Effector memory CD4-positive, alpha-beta T cell (primary cell): Measurements from ENCODE around the gene TMTC4.
"Not testable (repeated sequence)": the region's sequence is repeated elsewhere in the genome, so short reads cannot be mapped to it uniquely, and the experiment has no call there.

ENCODE experiments used
- DNase-seq, 3 donors: peaks; one replicate each; pipeline ENCODE4 v3.0.0-alpha.2; 2020
- H3K27ac ChIP-seq: 2 replicates; pipeline ENCODE4 v1.7.0; 2013; ENCODE audit warnings: mild to moderate bottlenecking, low read length, moderate library complexity; ENCODE audit not compliant: insufficient read depth, poor library complexity, severe bottlenecking
- H3K27me3 ChIP-seq: replicated peaks from 2 replicates; pipeline ENCODE4 v1.7.0; 2013; ENCODE audit warnings: mild to moderate bottlenecking, low read length; ENCODE audit not compliant: insufficient read depth, control insufficient read depth, poor library complexity, severe bottlenecking
- H3K36me3 ChIP-seq: 2 replicates; pipeline ENCODE4 v1.7.0; 2013; ENCODE audit warnings: mild to moderate bottlenecking, low read length, moderate library complexity; ENCODE audit not compliant: control insufficient read depth, insufficient read depth
- H3K4me1 ChIP-seq: 2 replicates; pipeline ENCODE4 v1.7.0; 2013; ENCODE audit warnings: low read length, mild to moderate bottlenecking; ENCODE audit not compliant: control insufficient read depth, insufficient read depth, poor library complexity, severe bottlenecking
- H3K4me3 ChIP-seq: 2 replicates; pipeline ENCODE4 v1.7.0; 2013; ENCODE audit warnings: low read length, low read depth, mild to moderate bottlenecking; ENCODE audit not compliant: insufficient read depth, poor library complexity, severe bottlenecking
- H3K9me3 ChIP-seq: 2 replicates; pipeline ENCODE4 v1.7.0; 2013; ENCODE audit warnings: mild to moderate bottlenecking, low read length, moderate library complexity; ENCODE audit not compliant: control insufficient read depth

The TMTC4 gene

DNA sequence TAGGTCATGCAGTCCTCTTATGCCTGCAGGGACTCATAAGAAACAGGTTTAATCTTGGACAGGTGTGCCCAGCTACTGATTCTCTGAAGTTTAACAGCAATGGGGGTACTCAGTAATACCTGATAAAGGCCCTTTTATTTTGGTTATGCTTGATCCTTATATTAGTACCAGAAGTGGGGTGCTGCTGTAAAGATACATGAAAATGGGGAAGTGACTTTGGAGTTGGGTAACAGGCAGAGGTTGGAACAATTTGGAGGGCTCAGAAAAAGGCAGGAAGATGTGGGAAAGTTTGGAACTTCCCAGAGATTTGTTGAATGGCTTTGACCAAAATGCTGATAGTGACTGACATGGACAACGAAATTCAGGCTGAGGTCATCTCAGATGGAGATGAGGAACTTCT is 14.6 kb upstream of the TMTC4 start:
- no peak overlapping the region for H3K27ac ChIP-seq
- no peaks in the 10 kb centered on the region for H3K4me1 ChIP-seq
- no peaks in the 10 kb centered on the region for H3K36me3 ChIP-seq
- H3K4me3 ChIP-seq, result no peak overlapping the region
- no peak for DNase-seq
- H3K27me3 ChIP-seq, result peaks cover 5% of the 10 kb centered on the region
- H3K9me3 ChIP-seq, result no peaks in the 10 kb centered on the region

- Histone ChIP-seq H3K36me3 (no peaks in the 10 kb centered on the region), H3K9me3 (no peaks in the 10 kb centered on the region), H3K27ac (no peak overlapping the region), H3K4me3 (no peak overlapping the region), H3K4me1 (peaks cover 4% of the 10 kb centered on the region), H3K27me3 (no peaks in the 10 kb centered on the region)
- no peak for DNase-seq
Observed at GRCh38 chr13:100680131-100680530, 5.5 kb upstream of the TMTC4 start.

DNA sequence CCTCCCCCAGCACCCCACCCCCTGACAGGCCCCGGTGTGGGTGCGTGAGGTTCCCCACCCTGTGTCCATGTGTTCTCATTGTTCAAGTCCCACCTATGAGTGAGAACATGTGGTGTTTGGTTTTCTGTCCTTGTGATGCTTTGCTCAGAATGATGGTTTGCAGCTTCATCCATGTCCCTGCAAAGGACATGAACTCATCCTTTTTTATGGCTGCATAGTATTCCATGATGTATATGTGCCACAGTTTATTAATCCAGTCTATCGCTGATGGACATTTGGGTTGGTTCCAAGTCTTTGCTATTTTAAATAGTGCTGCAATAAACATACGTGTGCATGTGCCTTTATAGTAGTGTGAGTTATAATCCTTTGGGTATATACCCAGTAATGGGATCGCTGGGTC is 2.5 kb upstream of the TMTC4 start:
- not testable (repeated sequence) for H3K27ac ChIP-seq, DNase-seq, H3K27me3 ChIP-seq, H3K36me3 ChIP-seq, H3K4me3 ChIP-seq, H3K9me3 ChIP-seq
- H3K4me1 ChIP-seq, result peaks cover 12% of the 10 kb centered on the region

- Histone ChIP-seq H3K9me3 (no peaks in the 10 kb centered on the region), H3K27me3 (no peaks in the 10 kb centered on the region), H3K4me1 (peaks cover 12% of the 10 kb centered on the region), H3K4me3 (peak overlapping the region; percentile 85), H3K27ac (peak overlapping the region; percentile 74), H3K36me3 (no peaks in the 10 kb centered on the region)
- no peak for DNase-seq
Observed at GRCh38 chr13:100675661-100676129, 1.1 kb upstream of the TMTC4 start.

DNA sequence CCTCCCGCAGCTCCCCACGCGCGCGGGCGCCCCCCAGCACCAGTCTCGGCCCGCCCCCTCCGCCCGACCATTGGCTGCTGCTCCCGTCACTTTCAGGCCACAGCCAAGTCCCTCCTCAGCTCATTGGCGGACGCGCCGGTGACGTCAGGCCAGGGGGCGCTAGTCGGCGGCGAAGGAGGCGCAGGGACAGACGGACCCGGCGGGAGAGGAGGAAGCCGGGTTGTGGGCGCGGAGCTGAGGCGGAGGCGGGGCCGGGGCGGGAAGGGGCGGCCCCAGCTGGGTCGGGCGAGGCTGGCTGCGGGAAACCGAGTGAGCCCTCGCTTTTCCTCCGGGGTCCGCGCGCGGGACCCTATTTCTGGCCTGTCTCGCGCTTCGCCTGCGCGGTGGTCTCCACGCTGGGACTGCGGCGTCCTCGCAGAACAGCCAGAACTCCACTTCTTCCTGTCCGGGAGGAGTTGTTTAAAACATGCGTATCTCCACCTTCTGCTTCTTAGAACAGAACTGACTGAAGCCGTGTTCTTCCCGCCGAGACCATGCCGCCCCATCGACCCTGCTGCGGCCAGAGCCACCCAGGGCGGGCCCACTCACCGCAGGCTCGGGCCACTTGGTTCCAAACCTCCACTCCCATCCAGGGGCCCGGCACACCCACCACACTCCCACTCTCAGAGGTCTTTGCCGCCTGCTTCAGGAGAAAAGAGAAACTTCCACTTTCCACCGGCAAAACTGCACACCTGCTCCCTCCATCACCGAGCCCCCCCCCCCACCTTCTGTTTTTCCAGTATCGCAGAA is 471 bp upstream of the TMTC4 start:
- peaks cover 12% of the 10 kb centered on the region for H3K4me1 ChIP-seq
- no peaks in the 10 kb centered on the region for H3K27me3 ChIP-seq
- H3K36me3 ChIP-seq, result no peaks in the 10 kb centered on the region
- peak; percentile 98 to 100 (median 100) for DNase-seq
- peak overlapping the region; percentile 85 for H3K4me3 ChIP-seq
- H3K9me3 ChIP-seq, result no peaks in the 10 kb centered on the region
- H3K27ac ChIP-seq, result peak overlapping the region; percentile 74

- no peaks in the 10 kb centered on the region for H3K9me3 ChIP-seq
- H3K36me3 ChIP-seq, result peaks cover 6% of the 10 kb centered on the region
- peak overlapping the region; percentile 49 for H3K27ac ChIP-seq
- H3K4me3 ChIP-seq, result peak overlapping the region; percentile 85
- peaks cover 12% of the 10 kb centered on the region for H3K4me1 ChIP-seq
- no peaks in the 10 kb centered on the region for H3K27me3 ChIP-seq
- DNase-seq, result peak; percentile 19 to 32 (median 30)
Observed at GRCh38 chr13:100673713-100674571, 653 bp downstream of the TMTC4 start.

DNA sequence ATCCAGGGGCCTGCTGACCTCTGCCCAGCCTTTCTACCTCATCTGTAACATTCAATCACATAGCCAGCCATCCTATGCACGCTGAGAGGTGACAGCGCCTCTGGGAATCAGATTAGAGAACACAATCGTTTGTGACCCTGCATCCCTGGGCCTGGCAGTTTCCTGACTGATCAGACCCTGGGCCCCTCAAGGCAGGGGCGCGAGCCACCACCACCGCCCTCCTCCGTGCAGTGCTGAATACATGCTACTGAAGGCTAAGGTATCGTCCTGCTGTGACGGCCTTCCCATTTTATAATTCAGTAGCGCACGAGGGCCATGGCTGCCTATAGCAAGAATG is 1.3 kb downstream of the TMTC4 start:
- peak overlapping the region; percentile 52 for H3K4me3 ChIP-seq
- no peaks in the 10 kb centered on the region for H3K9me3 ChIP-seq
- DNase-seq, result no peak
- H3K27me3 ChIP-seq, result no peaks in the 10 kb centered on the region
- no peak overlapping the region for H3K27ac ChIP-seq
- peaks cover 12% of the 10 kb centered on the region for H3K36me3 ChIP-seq
- H3K4me1 ChIP-seq, result peaks cover 12% of the 10 kb centered on the region

GRCh38 chr13:100671389-100672182 is 3.0 kb downstream of the TMTC4 start:
- peaks cover 12% of the 10 kb centered on the region for H3K4me1 ChIP-seq

DNA sequence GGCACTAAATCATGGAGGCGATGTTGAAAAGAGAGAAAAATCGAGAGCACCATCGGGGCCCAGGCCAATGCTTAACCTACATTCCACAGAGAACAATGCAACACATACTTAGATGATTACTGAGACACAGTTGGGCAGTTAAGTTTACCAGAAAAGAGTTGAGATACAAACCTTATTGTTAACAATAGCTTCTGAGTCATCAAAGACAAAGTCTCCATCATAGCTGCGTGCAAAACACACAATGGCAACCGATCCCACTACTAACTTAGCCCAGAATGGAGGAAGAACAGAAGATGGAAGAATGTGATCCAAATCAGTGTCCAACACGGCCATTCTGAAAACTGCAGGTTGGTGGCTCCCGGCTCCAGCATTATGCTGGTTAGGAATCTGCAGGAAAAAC is 6.2 kb downstream of the TMTC4 start:
- no peaks in the 10 kb centered on the region for H3K27me3 ChIP-seq
- peaks cover 3% of the 10 kb centered on the region for H3K4me1 ChIP-seq
- H3K4me3 ChIP-seq, result no peak overlapping the region
- DNase-seq, result no peak
- peaks cover 30% of the 10 kb centered on the region for H3K36me3 ChIP-seq
- H3K27ac ChIP-seq, result no peak overlapping the region
- no peaks in the 10 kb centered on the region for H3K9me3 ChIP-seq

More at GRCh38 chr13:100671389-100672182, 3.0 kb downstream of the TMTC4 start:
- Histone ChIP-seq H3K27ac (no peak overlapping the region), H3K4me3 (no peak overlapping the region), H3K9me3 (no peaks in the 10 kb centered on the region), H3K27me3 (no peaks in the 10 kb centered on the region), H3K36me3 (peaks cover 20% of the 10 kb centered on the region)
- DNase-seq, result no peak
